GM12892 (cell line): ENCODE results near the gene SLC9A1.

Experiments used
- POLR2A ChIP-seq: IDR thresholded peaks from 2 replicates; pipeline ENCODE4 v1.6.1; 2011; ENCODE audit warnings: low read depth, low read length, control low read depth
- POLR2AphosphoS5 ChIP-seq: IDR thresholded peaks from 2 replicates; pipeline ENCODE4 v1.6.1; 2011; ENCODE audit warnings: low read depth, low read length, control low read depth

DNA sequence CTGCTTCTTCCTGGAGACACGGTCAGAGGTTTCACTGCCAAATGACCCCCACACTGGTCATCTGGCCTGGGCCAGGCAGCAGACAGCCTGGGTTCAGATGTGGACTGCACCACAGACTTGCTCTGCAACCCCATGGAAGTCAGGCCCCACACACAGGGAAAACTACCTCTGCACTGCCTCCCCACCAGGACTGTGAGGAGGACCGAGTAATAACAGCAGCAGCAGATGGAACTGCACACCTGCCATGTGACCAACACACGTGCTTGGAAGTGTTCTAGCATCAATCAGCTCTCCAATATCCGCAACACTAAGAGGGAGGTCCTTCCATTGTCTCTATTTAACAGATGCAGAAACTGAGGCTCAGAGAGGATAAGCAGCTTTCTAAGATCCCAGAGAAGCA is 51.4 kb downstream of the SLC9A1 start:
- TF ChIP-seq POLR2A = no peak
- TF ChIP-seq POLR2AphosphoS5 = no peak
